Measurements from ENCODE around the gene ARMC7.
A peak's percentile ranks its signal among the peaks of the same experiment; 100 is the strongest.

The ARMC7 gene

DNA sequence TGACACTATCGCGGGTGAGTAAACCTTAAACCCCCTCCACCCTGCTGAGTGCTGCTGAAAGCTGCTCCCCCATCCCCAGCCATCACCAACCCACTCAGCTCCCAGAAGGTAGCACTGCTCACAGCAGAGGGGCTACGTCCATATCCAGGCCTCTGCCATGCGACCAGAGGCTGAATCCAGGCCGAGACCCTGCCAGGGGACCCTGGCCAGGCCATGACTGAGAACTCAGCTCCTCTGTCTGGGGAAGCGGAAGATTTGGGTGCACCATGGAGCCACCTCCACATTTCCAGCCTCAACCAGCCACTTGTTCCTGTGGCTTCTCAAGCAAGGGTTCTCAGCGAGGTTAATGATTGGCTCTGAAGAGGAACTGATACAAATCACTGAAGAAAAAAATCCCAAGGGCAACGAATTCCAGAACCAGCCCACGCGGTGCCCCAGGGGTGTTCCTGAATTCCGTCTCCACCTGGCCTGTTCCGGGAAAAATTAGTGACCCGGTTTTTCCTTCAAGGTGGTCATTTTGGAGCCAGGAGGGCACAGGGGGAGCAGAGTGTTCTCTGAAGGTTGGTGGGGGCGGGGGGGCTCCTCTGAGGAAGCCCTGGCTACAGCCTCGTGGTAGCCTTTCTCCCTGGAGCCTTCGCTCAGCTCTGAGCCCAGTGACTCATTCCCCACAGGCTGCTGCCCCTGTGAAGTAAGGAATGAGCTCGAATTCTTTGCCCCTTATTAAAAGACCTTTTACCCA, 31.3 kb upstream of the ARMC7 start:
- peak; percentile 55 for DNase-seq (ENCODE audit: low spot score)

GRCh38 chr17:75079023-75079373, 30.8 kb upstream of the ARMC7 start:
- DNase-seq (ENCODE audit: low spot score), result no peak

DNA sequence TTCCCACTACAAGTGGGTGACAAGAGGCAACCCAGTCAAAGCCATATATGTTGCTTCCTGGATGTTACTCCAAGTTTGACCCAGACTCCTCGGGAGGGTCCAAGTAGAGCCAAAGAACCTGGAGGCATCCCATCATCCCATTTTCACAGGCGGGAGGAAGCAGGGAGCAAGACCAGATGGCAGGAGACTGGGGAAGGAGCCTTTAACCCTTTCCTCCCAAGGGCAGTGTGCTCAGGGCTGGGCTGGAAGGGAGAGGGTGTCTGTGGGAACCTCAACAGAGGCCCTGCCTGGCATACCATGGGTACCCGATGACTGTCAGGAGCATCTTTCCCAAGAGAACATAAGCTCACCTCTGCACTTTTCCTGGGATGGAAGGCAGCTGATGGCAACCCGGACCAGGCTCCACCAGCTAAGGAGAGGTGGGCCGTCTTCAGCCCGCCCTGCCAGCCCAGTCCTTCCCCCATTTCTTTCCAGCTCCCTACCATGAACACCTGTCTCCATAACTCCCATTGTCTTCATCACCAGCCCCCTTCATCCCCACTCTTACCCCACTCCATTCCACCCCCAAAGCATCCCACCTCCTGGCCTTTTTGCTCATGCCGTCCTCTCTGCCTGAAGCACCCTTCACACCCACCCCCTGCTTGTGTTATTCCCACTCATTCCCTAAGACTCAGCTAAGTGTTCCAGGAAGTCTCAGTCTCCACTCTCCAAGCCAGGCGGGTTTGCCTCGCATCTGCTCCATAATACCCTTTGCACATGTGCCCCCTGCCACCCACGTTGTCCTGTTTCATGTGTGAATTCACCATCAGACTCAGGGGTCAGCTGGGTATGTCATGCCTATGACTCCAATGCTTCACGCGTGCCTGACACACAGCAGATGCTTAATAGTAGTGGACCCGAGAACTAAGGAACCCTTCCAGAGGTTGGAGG, 27.9 kb upstream of the ARMC7 start:
- DNase-seq (ENCODE audit: low spot score), result no peak

DNA sequence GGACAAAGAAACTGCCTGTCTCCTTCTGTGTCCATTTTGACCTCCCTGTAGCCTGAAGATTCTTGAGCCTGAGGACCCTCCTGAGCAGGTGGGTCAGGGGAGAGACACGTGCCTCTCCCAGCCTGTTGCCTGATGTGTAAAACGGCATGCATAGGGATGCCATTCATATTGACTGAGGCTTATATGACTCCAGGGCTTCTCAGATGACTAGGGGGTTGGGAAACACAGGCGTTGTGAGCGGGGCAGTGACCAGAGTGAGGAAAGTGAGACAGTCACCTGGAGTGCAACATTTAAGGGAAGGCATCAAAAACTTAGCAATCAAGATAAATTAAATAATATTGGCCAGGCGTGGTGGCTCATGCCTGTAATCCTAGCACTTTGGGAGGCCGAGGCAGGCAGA, 27.1 kb upstream of the ARMC7 start:
- no peak for DNase-seq (ENCODE audit: low spot score)

GRCh38 chr17:75084039-75084660, 25.6 kb upstream of the ARMC7 start:
- DNase-seq (ENCODE audit: low spot score), result no peak

DNA sequence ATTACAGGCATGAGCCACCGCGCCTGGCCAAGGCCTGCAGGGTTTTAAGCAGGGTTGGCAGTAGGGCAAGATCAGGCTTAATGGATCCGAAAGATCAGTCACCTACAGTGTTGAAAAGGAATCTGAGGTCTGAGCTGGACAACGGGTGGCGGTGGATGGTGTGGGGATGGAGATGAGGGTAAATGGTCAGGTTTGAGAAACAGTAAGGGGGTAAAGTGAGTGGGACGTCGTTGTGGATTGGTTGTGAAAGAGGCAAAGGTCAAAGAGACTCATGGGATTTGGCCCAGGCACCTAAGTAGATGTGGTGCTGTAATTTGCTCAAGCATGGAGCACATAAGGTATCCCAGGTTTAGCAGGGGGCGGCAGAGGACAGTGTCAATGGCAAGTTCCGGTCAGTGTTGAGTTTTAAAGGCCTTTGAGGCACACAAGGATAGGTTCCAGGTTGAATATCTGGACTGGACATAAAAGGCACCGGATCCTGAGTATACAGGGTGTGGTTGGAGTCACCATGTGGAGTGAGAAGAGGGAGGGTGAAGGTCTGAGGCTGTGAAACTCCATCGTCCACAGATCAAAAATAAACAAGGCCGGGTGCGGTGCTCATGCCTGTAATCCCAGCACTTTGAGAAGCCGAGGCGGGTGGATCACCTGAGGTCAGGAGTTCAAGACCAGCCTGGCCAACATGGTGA, 23.1 kb upstream of the ARMC7 start:
- DNase-seq (ENCODE audit: low spot score), result peak; percentile 46

DNA sequence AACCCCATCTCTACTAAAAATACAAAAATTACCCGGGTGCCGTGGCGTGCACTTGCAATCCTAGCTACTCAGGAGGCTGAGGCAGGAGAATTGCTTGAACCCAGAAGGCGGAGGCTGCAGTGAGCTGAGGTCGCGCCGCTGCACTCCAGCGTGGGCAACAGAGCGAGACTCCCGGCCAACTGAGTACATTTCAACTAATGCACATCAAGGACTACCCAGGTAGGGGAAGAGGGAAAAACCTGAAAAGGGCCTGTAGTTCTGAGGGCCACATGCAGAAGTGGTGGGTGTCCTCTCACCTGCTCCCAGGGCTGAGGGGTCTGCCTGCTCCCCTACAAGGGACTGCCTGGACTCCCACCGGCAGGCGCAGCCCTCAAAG, 22.6 kb upstream of the ARMC7 start:
- no peak for DNase-seq (ENCODE audit: low spot score)

GRCh38 chr17:75087558-75088453, 22.0 kb upstream of the ARMC7 start, which contains the start of gene SLC16A5:
SLC16A5 (plus strand) TSS chr17:75087954; CDS start chr17:75093637, 5,683 bp downstream.
- peak; percentile 90 for DNase-seq (ENCODE audit: low spot score)

DNA sequence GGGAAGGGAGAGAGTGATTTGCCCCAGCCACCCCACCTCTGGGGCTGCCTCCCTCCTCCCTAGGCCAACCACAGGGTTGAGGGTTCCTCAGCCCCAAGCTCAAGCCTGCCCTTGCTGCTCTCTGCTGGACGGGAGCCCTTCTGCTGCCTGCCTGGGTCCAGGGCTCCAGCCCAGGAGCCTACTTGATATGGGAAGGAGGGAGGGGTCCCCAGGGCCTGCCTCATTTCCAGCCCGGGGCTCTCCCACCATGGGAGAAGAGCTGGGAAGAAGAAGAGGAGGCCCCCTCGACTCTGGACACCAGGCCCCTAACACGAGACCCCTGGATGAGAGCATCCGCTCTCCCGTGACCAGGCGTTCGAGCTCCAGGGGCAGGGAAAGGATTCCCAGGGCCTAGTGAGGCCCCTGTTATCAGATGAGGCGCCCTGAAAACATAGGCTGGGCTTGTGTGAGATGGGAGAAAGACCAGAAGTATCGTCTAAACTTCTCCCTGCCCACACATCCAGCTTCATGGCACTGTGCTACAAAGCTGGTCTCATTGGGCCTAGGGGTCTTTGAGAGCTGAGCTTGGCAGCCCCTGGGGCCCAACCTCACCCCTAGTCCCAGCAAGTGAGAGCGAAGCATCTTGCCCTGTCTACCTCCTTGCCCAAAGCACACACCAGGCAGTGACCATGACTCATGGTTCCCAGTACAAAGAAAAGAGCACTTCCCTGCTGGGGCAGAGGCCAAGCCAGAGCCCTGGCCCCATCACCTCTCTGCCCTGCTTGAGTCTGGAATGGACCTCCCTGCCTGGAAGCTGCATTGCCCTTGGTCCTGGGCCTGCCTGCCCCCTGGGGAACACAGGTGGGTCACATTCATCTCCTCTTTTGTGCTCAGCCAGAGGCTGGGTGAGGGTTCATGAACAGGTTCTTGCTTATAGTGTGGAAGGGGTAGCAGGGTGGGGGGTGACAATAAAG, 21.0 kb upstream of the ARMC7 start:
- peak; percentile 63 for DNase-seq (ENCODE audit: low spot score)

GRCh38 chr17:75090871-75091854, 18.6 kb upstream of the ARMC7 start:
- DNase-seq (ENCODE audit: low spot score), result no peak

- no peak for DNase-seq (ENCODE audit: low spot score)
Observed at GRCh38 chr17:75091855-75092327, 17.9 kb upstream of the ARMC7 start.

GRCh38 chr17:75093548-75094158, 16.1 kb upstream of the ARMC7 start:
- DNase-seq (ENCODE audit: low spot score), result no peak

- DNase-seq (ENCODE audit: low spot score), result no peak
Observed at GRCh38 chr17:75094871-75095399, 14.8 kb upstream of the ARMC7 start.

DNA sequence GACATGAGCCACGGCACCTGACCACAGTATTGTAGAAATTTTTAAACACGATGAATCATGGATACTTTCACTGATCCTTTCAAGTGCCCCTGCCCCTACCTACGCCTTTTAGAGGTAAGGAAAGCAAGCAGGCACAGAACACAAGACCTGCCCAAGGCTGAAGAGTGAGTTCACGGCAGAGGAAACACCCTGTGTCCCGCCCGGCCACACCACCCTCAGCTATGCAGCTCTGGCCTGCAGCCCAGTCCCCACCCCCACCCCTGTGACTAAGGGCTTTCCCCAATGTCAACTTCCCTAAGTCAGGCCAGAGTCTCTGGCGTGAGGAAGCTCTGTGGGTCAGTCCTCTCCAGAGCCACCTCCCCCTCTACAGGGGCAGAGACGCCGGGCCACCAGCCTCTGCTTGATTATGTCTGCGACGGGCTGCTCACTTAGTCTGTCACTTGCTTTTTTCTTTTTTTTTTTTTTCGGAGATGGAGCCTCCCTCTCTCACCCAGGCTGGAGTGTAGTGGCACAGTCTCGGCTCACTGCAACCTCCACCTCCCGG, 13.6 kb upstream of the ARMC7 start:
- peak; percentile 95 for DNase-seq (ENCODE audit: low spot score)

DNA sequence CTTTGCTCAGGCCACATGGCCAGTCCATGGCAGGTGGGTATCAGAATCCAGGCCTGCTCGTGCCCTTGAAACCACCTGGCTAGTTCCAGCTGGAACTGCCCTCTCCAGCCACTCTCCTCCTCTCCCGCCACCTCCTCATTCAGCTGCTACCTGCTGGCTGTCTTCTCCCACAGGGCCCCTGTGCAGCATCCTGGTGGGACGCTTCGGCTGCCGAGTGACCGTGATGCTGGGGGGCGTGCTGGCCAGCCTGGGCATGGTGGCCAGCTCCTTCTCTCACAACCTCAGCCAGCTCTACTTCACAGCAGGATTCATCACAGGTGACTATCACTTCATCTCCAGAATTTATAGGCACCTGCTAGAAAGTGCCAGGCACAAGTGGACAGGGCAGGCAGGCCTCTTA, 11.9 kb upstream of the ARMC7 start:
- no peak for DNase-seq (ENCODE audit: low spot score)

- no peak for DNase-seq (ENCODE audit: low spot score)
Observed at GRCh38 chr17:75098861-75099260, 10.9 kb upstream of the ARMC7 start.

GRCh38 chr17:75099881-75100595, 9.7 kb upstream of the ARMC7 start:
- DNase-seq (ENCODE audit: low spot score), result no peak

All from LoVo (cell line).